GM18505 (cell line): ENCODE measurements around the gene SPINDOC.
"Not testable (repeated sequence)": the region's sequence is repeated elsewhere in the genome, so short reads cannot be mapped to it uniquely, and the experiment has no call there.

ENCODE experiments used
- ATAC-seq: cut with Tn5 transposase; IDR thresholded peaks from one replicate; pipeline ENCODE4 v1.9.1; 2021; ENCODE audit not compliant: unreplicated experiment
- POLR2A ChIP-seq: IDR thresholded peaks from 4 replicates; pipeline ENCODE4 v1.6.1; 2011; ENCODE audit warnings: borderline replicate concordance; ENCODE audit not compliant: insufficient read depth, insufficient read length; ENCODE audit errors: extremely low read depth

SPINDOC gene

GRCh38 chr11:63845911-63846310, 32.7 kb downstream of the SPINDOC start:
- no peak for ATAC-seq
- TF ChIP-seq POLR2A = no peak

- ATAC-seq = no peak
- no peak for TF ChIP-seq POLR2A
Measured at GRCh38 chr11:63846897-63847296, 33.6 kb downstream of the SPINDOC start.

- ATAC-seq = no peak
Measured at GRCh38 chr11:63847363-63847762, 34.1 kb downstream of the SPINDOC start.

GRCh38 chr11:63849691-63850090, 36.4 kb downstream of the SPINDOC start:
- no peak for ATAC-seq
- TF ChIP-seq POLR2A = no peak

More at GRCh38 chr11:63847363-63847762, 34.1 kb downstream of the SPINDOC start:
- TF ChIP-seq POLR2A = no peak

- no peak for TF ChIP-seq POLR2A
- ATAC-seq = no peak
Measured at GRCh38 chr11:63850920-63851319, 37.7 kb downstream of the SPINDOC start.

GRCh38 chr11:63851364-63851763, 38.1 kb downstream of the SPINDOC start:
- ATAC-seq = no peak
- no peak for TF ChIP-seq POLR2A

- no peak for TF ChIP-seq POLR2A
- no peak for ATAC-seq
Measured at GRCh38 chr11:63853476-63853875, 40.2 kb downstream of the SPINDOC start.

- TF ChIP-seq POLR2A = no peak
- ATAC-seq = no peak
Measured at GRCh38 chr11:63854696-63855095, 41.4 kb downstream of the SPINDOC start.

- no peak for ATAC-seq
- TF ChIP-seq POLR2A = no peak
Measured at GRCh38 chr11:63855975-63856374, 42.7 kb downstream of the SPINDOC start.

- no peak for ATAC-seq
- no peak for TF ChIP-seq POLR2A
Measured at GRCh38 chr11:63858628-63859550, 45.6 kb downstream of the SPINDOC start.

- TF ChIP-seq POLR2A = no peak
- ATAC-seq = no peak
Measured at GRCh38 chr11:63862923-63863322, 49.7 kb downstream of the SPINDOC start.

- ATAC-seq = not testable (repeated sequence)
Measured at GRCh38 chr11:63863620-63864019, 50.4 kb downstream of the SPINDOC start.

GRCh38 chr11:63866211-63866610, 53.0 kb downstream of the SPINDOC start:
- no peak for TF ChIP-seq POLR2A
- ATAC-seq = no peak

GRCh38 chr11:63867511-63867910, 54.3 kb downstream of the SPINDOC start:
- no peak for TF ChIP-seq POLR2A
- no peak for ATAC-seq
